Naive thymus-derived CD8-positive, alpha-beta T cell (primary cell): ENCODE measurements around the gene SLC5A2. TPM values are rescaled to one million over a fixed set of nuclear protein-coding genes. Genes with fewer than 3 reads are reported as not detected.

Experiments used
- ATAC-seq, 2 donors: fragments of 150-1000 bp; cut with Tn5 transposase in 1 of 2; sonication (Bioruptor Pico), chemical (Tn5 transposase) in 1 of 2; 1 replicate in 1 of 2; 2 replicates in 1 of 2; pipeline ENCODE4 v1.10.0; 2021; ENCODE audit warnings: mild to moderate bottlenecking in 2 of 2, moderate library complexity in 2 of 2
- POLR2A ChIA-PET: fragments of 350-600 bp; sonication (Branson Sonifier 250); formaldehyde crosslinking; loops from one replicate; lab custom pipeline; 2021; ENCODE audit warnings: antibody characterized with exemption; lab: Charles Lee
- DNase-seq, 10 donors: peaks; one replicate each; pipeline versions ENCODE4 v3.0.0 to v3.0.0-alpha.2; 2020 to 2022
- H3K27ac Mint-ChIP-seq, 10 donors: one replicate each; pipeline ENCODE4 v1.8.0; 2020 to 2022; ENCODE audit warnings: mild to moderate bottlenecking in 10 of 10, mixed read lengths in 10 of 10, moderate library complexity in 4 of 10, inconsistent platforms in 1 of 10
- H3K27me3 Mint-ChIP-seq, 5 donors: one replicate each; pipeline ENCODE4 v1.8.0; 2021 to 2022; ENCODE audit warnings: mixed read lengths in 5 of 5
- H3K36me3 Mint-ChIP-seq, 3 donors: one replicate each; pipeline ENCODE4 v1.8.0; 2020 to 2022; ENCODE audit warnings: mixed read lengths in 3 of 3, mild to moderate bottlenecking in 2 of 3, inconsistent platforms in 1 of 3
- H3K4me1 Mint-ChIP-seq, 4 donors: one replicate each; pipeline ENCODE4 v1.8.0; 2021 to 2022; ENCODE audit warnings: mixed read lengths in 4 of 4
- H3K4me3 Mint-ChIP-seq, 10 donors: one replicate each; pipeline ENCODE4 v1.8.0; 2020 to 2022; ENCODE audit warnings: mild to moderate bottlenecking in 10 of 10, mixed read lengths in 10 of 10, moderate library complexity in 6 of 10, inconsistent platforms in 1 of 10
- H3K9me3 Mint-ChIP-seq, 9 donors: one replicate each; pipeline ENCODE4 v1.8.0; 2020 to 2022; ENCODE audit warnings: mixed read lengths in 9 of 9, mild to moderate bottlenecking in 3 of 9, inconsistent platforms in 1 of 9, moderate library complexity in 1 of 9
- polyA plus RNA-seq, 3 donors: library from polyadenylated mRNA; unstranded; fragments of 300-500 nt; fragmentation: Illumina TruSeq; gene quantifications; one replicate each; pipeline ENCODE4 v1.2.3, GENCODE V29; 2021
- total RNA-seq, 8 experiments: library from RNA in 2 of 8; stranded (reverse) in 2 of 8; gene quantifications; one replicate each; pipeline ENCODE4 v1.2.3 and lab custom pipeline; 2021 to 2026

The SLC5A2 gene
- total and polyA plus RNA-seq, 5 experiments from 2014 or later = 2.3 to 4.7 (median 2.5) TPM

DNA sequence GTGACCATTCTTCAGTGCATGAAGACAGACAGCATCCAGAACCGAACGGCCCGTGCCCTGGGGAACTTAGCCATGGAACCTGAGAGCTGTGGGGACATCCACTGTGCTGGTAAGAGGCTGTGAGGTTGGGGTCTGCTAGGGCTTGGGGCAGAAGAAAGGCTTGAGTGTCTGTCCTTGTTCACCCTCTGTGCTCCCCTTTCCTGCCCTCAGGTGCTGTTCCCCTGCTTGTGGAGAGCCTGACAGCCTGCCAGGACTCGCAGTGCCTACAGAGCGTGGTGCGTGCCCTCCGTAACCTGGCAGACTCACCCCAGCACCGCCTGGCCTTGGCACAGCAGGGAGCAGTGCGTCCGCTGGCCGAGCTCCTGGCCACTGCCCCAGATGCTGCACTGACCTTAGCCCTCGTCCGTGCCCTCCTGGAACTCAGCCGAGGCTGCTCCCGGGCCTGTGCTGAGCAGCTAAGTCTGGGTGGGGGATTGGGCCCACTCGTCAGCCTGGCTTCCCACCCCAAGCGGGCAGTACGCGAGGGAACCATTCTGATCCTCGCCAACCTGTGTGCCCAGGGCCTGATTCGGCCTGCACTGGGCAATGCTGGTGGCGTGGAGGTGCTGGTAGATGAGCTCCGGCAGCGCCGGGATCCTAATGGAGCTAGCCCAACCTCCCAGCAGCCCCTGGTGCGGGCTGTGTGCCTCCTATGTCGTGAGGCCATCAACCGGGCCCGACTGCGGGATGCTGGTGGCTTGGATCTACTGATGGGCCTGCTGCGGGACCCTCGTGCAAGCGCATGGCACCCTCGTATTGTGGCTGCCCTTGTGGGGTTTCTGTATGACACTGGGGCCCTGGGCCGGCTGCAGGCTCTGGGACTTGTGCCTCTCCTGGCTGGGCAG is 20.8 kb upstream of the SLC5A2 start:
- DNase-seq = no peak
- Mint-ChIP-seq H3K27me3 (no peaks in the 10 kb centered on the region), H3K36me3 (peaks cover 0 to 33% (median 3%) of the 10 kb centered on the region in 3 donors), H3K27ac (peak overlapping the region in 2 of 10 donors; percentile 34 to 53), H3K4me1 (peaks cover 16 to 39% (median 29%) of the 10 kb centered on the region in 4 donors), H3K9me3 (peaks cover 0 to 1% (median 0%) of the 10 kb centered on the region in 9 donors), H3K4me3 (no peak overlapping the region)
- POLR2A ChIA-PET = interaction anchor here (0.9 to 1.1 kb wide), 2 partner anchors 14 to 16 kb away, joined by 3 read pairs; no protein-coding TSS in a partner anchor
- ATAC-seq = no peak

DNA sequence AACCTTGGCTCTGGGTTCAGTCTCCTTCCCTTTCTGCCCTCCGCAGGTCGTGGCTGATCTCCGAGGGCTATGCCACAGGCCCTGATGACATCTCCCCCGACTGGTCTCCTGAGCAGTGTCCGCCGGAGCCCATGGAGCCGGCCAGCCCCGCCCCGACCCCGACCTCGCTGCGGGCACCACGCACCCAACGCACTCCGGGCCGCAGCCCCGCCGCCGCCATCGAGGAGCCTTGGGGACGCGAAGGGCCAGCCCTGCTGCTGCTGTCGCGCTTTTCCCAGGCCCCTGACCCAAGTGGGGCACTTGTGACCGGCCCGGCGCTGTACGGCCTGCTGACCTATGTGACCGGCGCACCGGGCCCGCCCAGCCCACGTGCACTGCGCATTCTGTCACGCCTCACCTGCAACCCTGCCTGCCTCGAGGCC is 18.6 kb upstream of the SLC5A2 start:
- Mint-ChIP-seq H3K27ac (no peak overlapping the region), H3K4me1 (peaks cover 12 to 40% (median 23%) of the 10 kb centered on the region in 4 donors), H3K36me3 (peaks cover 0 to 33% (median 3%) of the 10 kb centered on the region in 3 donors), H3K27me3 (no peaks in the 10 kb centered on the region), H3K4me3 (no peak overlapping the region), H3K9me3 (no peaks in the 10 kb centered on the region)
- no peak for DNase-seq
- POLR2A ChIA-PET = interaction anchor here (0.9 kb wide), 1 partner anchor 11 kb away, joined by 3 read pairs; no protein-coding TSS in a partner anchor
- ATAC-seq = no peak

DNA sequence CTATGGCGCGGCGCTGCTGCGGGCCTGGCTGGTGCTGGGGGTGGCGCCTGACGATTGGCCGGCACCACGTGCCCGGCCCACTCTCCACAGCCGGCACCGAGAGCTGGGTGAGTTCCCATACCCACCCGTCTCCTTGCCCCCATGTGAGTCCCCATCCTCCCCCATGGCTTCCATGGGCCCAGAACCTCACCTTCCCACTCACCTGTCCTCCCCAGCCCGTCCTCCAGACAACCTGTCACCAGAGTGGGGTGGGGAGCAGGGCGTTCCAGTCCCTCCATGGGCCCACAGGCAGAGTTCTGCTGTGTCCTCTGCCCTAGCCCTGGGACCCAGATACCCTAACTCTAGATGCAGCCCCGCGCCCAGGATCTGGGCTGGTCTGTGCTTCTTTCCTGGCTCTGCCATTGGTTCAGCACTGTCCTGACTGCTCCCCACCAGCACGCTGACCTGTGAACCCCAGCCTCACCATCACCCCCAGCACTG is 18.1 kb upstream of the SLC5A2 start:
- H3K27me3 Mint-ChIP-seq = no peaks in the 10 kb centered on the region
- H3K4me1 Mint-ChIP-seq = peaks cover 12 to 40% (median 23%) of the 10 kb centered on the region in 4 donors
- peak overlapping the region in 1 of 10 donors; percentile 7 for H3K27ac Mint-ChIP-seq
- ATAC-seq (no peak), DNase-seq (no peak)
- POLR2A ChIA-PET = no interaction called here
- H3K9me3 Mint-ChIP-seq = no peaks in the 10 kb centered on the region
- peaks cover 0 to 33% (median 3%) of the 10 kb centered on the region in 3 donors for H3K36me3 Mint-ChIP-seq
- H3K4me3 Mint-ChIP-seq = no peak overlapping the region

DNA sequence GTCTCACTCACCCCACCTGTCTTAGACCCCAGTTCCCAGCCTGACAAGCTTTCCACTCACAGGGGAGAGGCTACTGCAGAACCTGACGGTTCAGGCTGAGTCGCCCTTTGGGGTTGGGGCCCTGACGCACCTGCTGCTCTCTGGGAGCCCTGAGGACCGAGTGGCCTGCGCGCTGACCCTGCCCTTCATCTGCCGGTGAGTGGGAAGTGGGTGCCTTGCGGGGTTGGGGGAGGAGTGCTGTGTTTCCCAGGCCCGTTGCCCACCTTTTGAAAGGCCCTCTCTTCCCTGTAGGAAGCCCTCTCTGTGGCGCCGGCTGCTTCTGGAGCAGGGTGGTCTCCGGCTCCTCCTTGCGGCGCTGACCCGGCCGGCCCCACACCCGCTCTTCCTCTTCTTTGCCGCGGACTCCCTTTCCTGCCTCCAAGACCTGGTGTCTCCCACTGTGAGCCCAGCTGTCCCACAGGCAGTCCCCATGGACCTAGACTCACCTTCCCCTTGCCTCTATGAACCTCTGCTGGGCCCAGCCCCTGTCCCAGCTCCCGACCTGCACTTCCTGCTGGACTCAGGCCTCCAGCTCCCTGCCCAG is 17.0 kb upstream of the SLC5A2 start:
- peaks cover 7 to 33% (median 13%) of the 10 kb centered on the region in 4 donors for H3K4me1 Mint-ChIP-seq
- peak overlapping the region in 2 of 10 donors; percentile 40 to 65 for H3K27ac Mint-ChIP-seq
- no peak for DNase-seq
- no peaks in the 10 kb centered on the region for H3K9me3 Mint-ChIP-seq
- H3K27me3 Mint-ChIP-seq = peaks cover 0 to 3% (median 0%) of the 10 kb centered on the region in 5 donors
- ATAC-seq = no peak
- no peak overlapping the region for H3K4me3 Mint-ChIP-seq
- POLR2A ChIA-PET = interaction anchor here (1.3 kb wide), 1 partner anchor 9 kb away, joined by 5 read pairs; no protein-coding TSS in a partner anchor
- peaks cover 0 to 33% (median 3%) of the 10 kb centered on the region in 3 donors for H3K36me3 Mint-ChIP-seq

- H3K9me3 Mint-ChIP-seq = no peaks in the 10 kb centered on the region
- H3K36me3 Mint-ChIP-seq = peaks cover 0 to 33% (median 3%) of the 10 kb centered on the region in 3 donors
- H3K4me1 Mint-ChIP-seq = peaks cover 8 to 32% (median 11%) of the 10 kb centered on the region in 4 donors
- no peak for ATAC-seq
- peaks cover 0 to 8% (median 0%) of the 10 kb centered on the region in 5 donors for H3K27me3 Mint-ChIP-seq
- DNase-seq = no peak
- POLR2A ChIA-PET = interaction anchor here (1.3 kb wide), 1 partner anchor 8 kb away, joined by 5 read pairs; no protein-coding TSS in a partner anchor
- no peak overlapping the region for H3K4me3 Mint-ChIP-seq
- H3K27ac Mint-ChIP-seq = peak overlapping the region in 2 of 10 donors; percentile 49 to 78
Observed at GRCh38 chr16:31466381-31466841, 16.5 kb upstream of the SLC5A2 start.

GRCh38 chr16:31467151-31467773 is 15.7 kb upstream of the SLC5A2 start:
- DNase-seq = no peak
- H3K36me3 Mint-ChIP-seq = peaks cover 0 to 33% (median 3%) of the 10 kb centered on the region in 3 donors
- POLR2A ChIA-PET = no interaction called here
- H3K4me1 Mint-ChIP-seq = peaks cover 9 to 32% (median 14%) of the 10 kb centered on the region in 4 donors
- ATAC-seq = peak; percentile 49
- peak overlapping the region in 5 of 10 donors; percentile 49 to 78 (median 59) for H3K27ac Mint-ChIP-seq
- H3K27me3 Mint-ChIP-seq = peaks cover 0 to 12% (median 0%) of the 10 kb centered on the region in 5 donors
- no peaks in the 10 kb centered on the region for H3K9me3 Mint-ChIP-seq
- peak overlapping the region in 3 of 10 donors; percentile 30 to 33 (median 33) for H3K4me3 Mint-ChIP-seq

GRCh38 chr16:31467858-31468257 is 15.1 kb upstream of the SLC5A2 start:
- Mint-ChIP-seq H3K9me3 (peaks cover 0 to 1% (median 0%) of the 10 kb centered on the region in 9 donors), H3K36me3 (peaks cover 0 to 31% (median 1%) of the 10 kb centered on the region in 3 donors), H3K4me3 (no peak overlapping the region), H3K4me1 (peaks cover 11 to 37% (median 20%) of the 10 kb centered on the region in 4 donors), H3K27ac (peak overlapping the region in 1 of 10 donors; percentile 59), H3K27me3 (peaks cover 1 to 18% (median 5%) of the 10 kb centered on the region in 5 donors)
- no peak for DNase-seq
- no peak for ATAC-seq
- POLR2A ChIA-PET = interaction anchor here (1.0 kb wide), 1 partner anchor 8 kb away, joined by 3 read pairs; no protein-coding TSS in a partner anchor

DNA sequence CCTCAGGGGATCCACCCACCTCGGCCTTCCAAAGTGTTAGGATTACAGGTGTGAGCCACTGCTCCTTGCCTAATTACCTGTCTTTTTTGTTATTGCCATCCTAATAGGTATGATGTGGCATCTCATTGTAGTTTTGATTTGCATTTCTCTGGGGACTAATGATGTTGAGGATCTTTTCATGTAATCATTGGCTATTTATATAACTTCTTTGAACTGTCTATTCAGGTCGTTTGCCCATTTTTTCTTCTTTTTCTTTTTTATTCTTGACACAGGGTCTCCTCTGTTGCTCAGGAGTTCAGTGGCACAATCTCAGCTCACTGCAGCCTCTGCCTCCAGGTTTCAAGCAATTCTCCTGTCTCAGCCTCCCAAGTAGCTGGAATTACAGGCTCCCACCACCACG is 12.3 kb upstream of the SLC5A2 start:
- H3K27me3 Mint-ChIP-seq = peaks cover 1 to 19% (median 10%) of the 10 kb centered on the region in 5 donors
- POLR2A ChIA-PET = interaction anchor here (1.3 to 1.6 kb wide), 2 partner anchors 10 to 38 kb away, joined by 3 to 6 read pairs; no protein-coding TSS in a partner anchor
- H3K27ac Mint-ChIP-seq = no peak overlapping the region
- DNase-seq (no peak), ATAC-seq (no peak)
- peaks cover 0 to 3% (median 0%) of the 10 kb centered on the region in 9 donors for H3K9me3 Mint-ChIP-seq
- H3K4me1 Mint-ChIP-seq = peaks cover 11 to 33% (median 23%) of the 10 kb centered on the region in 4 donors
- H3K4me3 Mint-ChIP-seq = no peak overlapping the region
- H3K36me3 Mint-ChIP-seq = peaks cover 0 to 10% (median 0%) of the 10 kb centered on the region in 3 donors

DNA sequence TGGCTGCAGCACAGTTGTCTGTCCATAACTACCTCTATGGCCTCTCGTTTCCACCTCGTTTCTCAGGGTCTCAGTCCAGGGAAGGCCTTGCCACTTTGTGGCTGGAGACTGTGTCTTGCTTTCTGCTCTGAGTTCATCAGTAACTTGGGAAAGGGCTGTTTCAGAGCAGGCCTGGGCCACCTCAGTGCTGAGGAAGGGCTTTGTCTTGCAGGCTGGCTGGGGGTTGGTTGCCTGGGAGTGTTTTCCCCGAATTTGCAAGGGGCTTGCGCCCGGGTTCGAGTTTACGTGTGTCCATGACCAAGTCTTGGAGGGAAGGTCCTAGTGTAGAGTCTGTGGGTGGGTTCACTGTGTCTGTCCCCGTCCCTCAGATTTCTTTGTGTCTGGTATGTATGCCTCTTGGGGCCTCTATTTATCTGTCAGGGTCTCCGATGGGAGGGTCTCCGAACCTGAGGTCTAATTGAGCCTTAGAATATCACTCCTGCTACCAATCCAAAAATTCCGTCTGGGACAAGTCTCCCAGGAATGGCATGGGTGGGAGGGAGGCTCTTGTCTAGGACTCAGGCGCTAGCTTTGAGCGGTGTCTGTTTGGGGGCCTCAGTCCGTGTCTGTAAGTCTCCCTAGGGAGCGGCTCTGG is 11.6 kb upstream of the SLC5A2 start:
- H3K27me3 Mint-ChIP-seq = peaks cover 1 to 19% (median 10%) of the 10 kb centered on the region in 5 donors
- peak overlapping the region in 7 of 10 donors; percentile 20 to 67 (median 50) for H3K4me3 Mint-ChIP-seq
- no peak for ATAC-seq
- H3K36me3 Mint-ChIP-seq = peaks cover 0 to 6% (median 0%) of the 10 kb centered on the region in 3 donors
- H3K4me1 Mint-ChIP-seq = peaks cover 13 to 38% (median 28%) of the 10 kb centered on the region in 4 donors
- peaks cover 0 to 3% (median 0%) of the 10 kb centered on the region in 9 donors for H3K9me3 Mint-ChIP-seq
- DNase-seq = no peak
- H3K27ac Mint-ChIP-seq = peak overlapping the region in 2 of 10 donors; percentile 54 to 66
- POLR2A ChIA-PET = interaction anchor here (0.6 to 1.6 kb wide), 3 partner anchors 11 to 1620 kb away, joined by 3 to 6 read pairs (median 4); no protein-coding TSS in a partner anchor

DNA sequence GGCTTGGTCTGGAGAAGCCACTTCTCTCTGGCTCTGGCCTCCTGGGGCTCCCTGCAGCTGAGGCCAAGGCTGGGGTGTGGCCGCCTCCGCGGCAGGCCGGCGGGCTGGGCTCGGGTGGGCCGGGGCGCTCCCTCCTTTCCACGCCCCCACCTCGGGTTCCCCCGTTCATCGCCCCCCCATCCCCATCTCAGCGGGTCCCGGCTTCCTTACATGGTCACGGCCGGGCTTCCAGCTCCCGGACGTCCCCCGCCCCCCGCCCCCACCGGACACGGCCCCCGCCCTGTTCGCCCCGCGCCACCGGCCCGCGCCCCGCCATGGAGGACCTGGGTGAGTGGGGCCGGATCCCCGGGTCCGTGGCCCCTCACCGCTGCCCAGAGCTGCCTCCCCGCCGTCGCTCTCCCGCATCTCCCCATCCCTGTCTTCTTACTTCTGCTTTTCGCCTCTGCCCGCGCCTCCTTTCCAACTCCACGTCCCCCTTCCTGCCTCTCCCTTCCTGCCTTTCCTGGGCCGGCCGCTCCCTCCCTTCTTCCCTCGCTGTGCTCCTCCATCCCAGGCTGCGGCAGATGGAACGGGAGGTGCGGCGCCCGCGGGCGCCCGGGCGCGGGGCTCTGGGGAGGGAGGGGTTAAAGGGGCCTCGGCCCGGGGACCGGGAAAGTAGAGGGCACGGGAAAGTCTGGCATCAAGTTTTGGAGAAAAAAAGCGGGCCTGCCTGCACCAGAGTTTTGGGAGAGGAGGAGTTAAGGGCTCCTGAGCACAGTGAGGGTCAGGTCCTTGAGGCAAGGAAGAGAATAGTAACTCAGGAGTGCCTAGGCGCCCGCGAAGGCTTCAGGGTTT is 10.8 kb upstream of the SLC5A2 start, which contains the start of gene TGFB1I1:
TSS of gene TGFB1I1 (plus strand) at position 278 of the 834 bp plus-strand sequence. CDS start at position 315, 37 bp downstream.
- H3K36me3 Mint-ChIP-seq = peaks cover 0 to 2% (median 0%) of the 10 kb centered on the region in 3 donors
- peak within 1 kb of the TSS in 4 of 10 donors; percentile 9 to 71 (median 60) for H3K27ac Mint-ChIP-seq
- ATAC-seq (no peak), DNase-seq (no peak)
- peak within 1 kb of the TSS; percentile 52 to 81 (median 76) for H3K4me3 Mint-ChIP-seq
- peaks cover 0 to 3% (median 0%) of the 10 kb centered on the region in 9 donors for H3K9me3 Mint-ChIP-seq
- peaks cover 12 to 38% (median 26%) of the 10 kb centered on the region in 4 donors for H3K4me1 Mint-ChIP-seq
- H3K27me3 Mint-ChIP-seq = peaks cover 1 to 19% (median 10%) of the 10 kb centered on the region in 5 donors
- POLR2A ChIA-PET = interaction anchor here (0.6 to 1.6 kb wide), 4 partner anchors 12 to 1621 kb away, joined by 3 to 6 read pairs (median 4); no protein-coding TSS in a partner anchor
